CD4-positive, CD25-positive, alpha-beta regulatory T cell (primary cell): Measurements from ENCODE around the gene RUNX2. TPM values are rescaled to one million over a fixed set of nuclear protein-coding genes. Genes with fewer than 3 reads are reported as not detected.

Source experiments
- ATAC-seq, 2 donors: fragments of 150-1000 bp; cut with Tn5 transposase; one replicate each; pipeline ENCODE4 v1.10.0; 2021; ENCODE audit warnings: low read depth in 2 of 2, moderate number of reproducible peaks in 2 of 2, moderate library complexity in 1 of 2
- DNase-seq, 3 donors: peaks; one replicate each; pipeline versions ENCODE4 v3.0.0 to v3.0.0-alpha.2; 2012 to 2022; ENCODE audit warnings: mixed read lengths in 1 of 3
- H3K27ac ChIP-seq: one replicate; pipeline ENCODE4 v1.7.0; 2013; ENCODE audit warnings: mild to moderate bottlenecking, low read length; ENCODE audit not compliant: insufficient read depth, poor library complexity, severe bottlenecking
- H3K27me3 ChIP-seq: one replicate; pipeline ENCODE4 v1.7.0; 2013; ENCODE audit warnings: low read length; ENCODE audit not compliant: control insufficient read depth, insufficient read depth
- H3K36me3 ChIP-seq: one replicate; pipeline ENCODE4 v1.7.0; 2013; ENCODE audit warnings: mild to moderate bottlenecking, low read length, moderate library complexity; ENCODE audit not compliant: control insufficient read depth, insufficient read depth
- H3K4me1 ChIP-seq: 2 replicates; pipeline ENCODE4 v1.7.0; 2013; ENCODE audit warnings: mild to moderate bottlenecking, low read length; ENCODE audit not compliant: insufficient read depth, control insufficient read depth, poor library complexity, severe bottlenecking
- H3K4me3 ChIP-seq: one replicate; pipeline ENCODE4 v1.7.0; 2013; ENCODE audit warnings: low read depth, mild to moderate bottlenecking, low read length, moderate library complexity
- H3K9me3 ChIP-seq, 2 experiments: 1 replicate in 1 of 2; 2 replicates in 1 of 2; pipeline ENCODE4 v1.7.0; 2013; ENCODE audit warnings: low read length in 2 of 2, mild to moderate bottlenecking in 1 of 2, moderate library complexity in 1 of 2; ENCODE audit not compliant: control insufficient read depth in 2 of 2
- H3K27ac Mint-ChIP-seq, 3 donors: one replicate each; pipeline ENCODE4 v1.8.0; 2020 to 2022; ENCODE audit warnings: mild to moderate bottlenecking in 3 of 3, mixed read lengths in 3 of 3, moderate library complexity in 2 of 3
- H3K27me3 Mint-ChIP-seq: one replicate; pipeline ENCODE4 v1.8.0; 2022; ENCODE audit warnings: mild to moderate bottlenecking, mixed read lengths
- H3K36me3 Mint-ChIP-seq: one replicate; pipeline ENCODE4 v1.8.0; 2020; ENCODE audit warnings: mixed read lengths
- H3K4me1 Mint-ChIP-seq, 4 donors: one replicate each; pipeline ENCODE4 v1.8.0; 2020 to 2022; ENCODE audit warnings: mixed read lengths in 4 of 4, mild to moderate bottlenecking in 1 of 4
- H3K4me3 Mint-ChIP-seq, 4 donors: one replicate each; pipeline ENCODE4 v1.8.0; 2020 to 2022; ENCODE audit warnings: mild to moderate bottlenecking in 4 of 4, mixed read lengths in 4 of 4, moderate library complexity in 3 of 4
- H3K9me3 Mint-ChIP-seq, 7 donors: one replicate each; pipeline ENCODE4 v1.8.0; 2020 to 2022; ENCODE audit warnings: mixed read lengths in 7 of 7, mild to moderate bottlenecking in 3 of 7, moderate library complexity in 2 of 7
- polyA plus RNA-seq, 4 donors: library from polyadenylated mRNA; unstranded; fragments of 300-500 nt; fragmentation: Illumina TruSeq; gene quantifications; one replicate each; pipeline ENCODE4 v1.2.3, GENCODE V29; 2021
- total RNA-seq: library from RNA; stranded (reverse); gene quantifications from one replicate; pipeline ENCODE4 v1.2.3, GENCODE V29; 2022

RUNX2 gene
- total and polyA plus RNA-seq, 5 donors from 2014 or later = 5.3 to 30.0 (median 5.5) TPM

DNA sequence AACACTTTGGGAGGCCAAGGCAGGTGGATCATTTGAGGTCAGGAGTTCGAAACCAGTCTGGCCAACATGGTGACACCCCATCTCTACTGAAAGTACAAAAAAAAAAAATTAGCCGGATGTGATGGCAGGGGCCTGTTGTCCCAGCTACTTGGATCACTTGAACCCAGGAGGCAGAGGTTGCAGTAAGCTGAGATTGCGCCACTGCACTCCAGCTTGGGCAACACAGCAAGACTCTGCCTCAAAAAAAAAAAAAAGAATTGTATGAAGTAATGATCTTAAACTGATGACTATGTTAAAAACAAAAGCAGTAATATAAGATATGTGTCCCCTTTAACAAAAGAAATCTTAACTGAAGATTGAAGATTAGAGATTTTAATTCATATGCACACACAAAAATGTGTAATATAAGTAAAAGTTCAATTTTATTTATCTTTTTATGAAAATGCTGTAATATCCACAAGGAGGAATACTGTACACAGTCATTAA is 29.0 kb upstream of the RUNX2 start:
- H3K36me3 ChIP-seq = no peaks in the 10 kb centered on the region
- Mint-ChIP-seq H3K36me3 (peaks cover 5% of the 10 kb centered on the region), H3K27me3 (peaks cover 5% of the 10 kb centered on the region), H3K9me3 (peaks cover 0 to 1% (median 0%) of the 10 kb centered on the region in 7 donors), H3K27ac (no peak overlapping the region), H3K4me3 (no peak overlapping the region), H3K4me1 (peaks cover 3 to 17% (median 9%) of the 10 kb centered on the region in 4 donors)
- ATAC-seq = no peak
- DNase-seq = no peak
- no peak overlapping the region for H3K27ac ChIP-seq
- no peak overlapping the region for H3K4me3 ChIP-seq
- no peaks in the 10 kb centered on the region for H3K27me3 ChIP-seq
- peaks cover 1% of the 10 kb centered on the region for H3K4me1 ChIP-seq
- H3K9me3 ChIP-seq = no peaks in the 10 kb centered on the region

DNA sequence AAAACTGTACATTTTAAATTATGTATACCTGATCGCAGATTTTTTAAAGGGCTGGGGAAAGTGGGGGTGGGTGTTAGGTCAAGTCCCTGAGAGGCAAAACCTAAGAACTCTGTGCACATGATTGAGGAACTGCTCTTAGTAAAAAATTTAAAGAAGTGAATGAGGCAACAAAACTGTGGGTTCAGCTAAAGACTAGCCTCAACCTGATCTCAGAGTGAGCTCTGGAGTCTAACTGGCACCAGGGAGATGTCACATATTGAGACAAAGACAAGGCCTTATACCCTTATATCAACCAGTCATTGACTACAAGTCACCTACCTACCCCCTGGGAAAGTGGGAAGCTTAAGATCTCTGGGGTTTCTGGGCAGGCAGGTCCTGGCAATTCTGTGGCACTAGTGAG is 27.4 kb upstream of the RUNX2 start:
- Histone ChIP-seq H3K36me3 (no peaks in the 10 kb centered on the region), H3K9me3 (no peaks in the 10 kb centered on the region), H3K27me3 (no peaks in the 10 kb centered on the region), H3K4me3 (no peak overlapping the region), H3K27ac (no peak overlapping the region), H3K4me1 (no peaks in the 10 kb centered on the region)
- DNase-seq (no peak), ATAC-seq (no peak)
- Mint-ChIP-seq H3K27ac (peak overlapping the region in 1 of 3 donors; percentile 38), H3K4me3 (no peak overlapping the region), H3K4me1 (peaks cover 0 to 9% (median 3%) of the 10 kb centered on the region in 4 donors), H3K9me3 (peaks cover 0 to 4% (median 0%) of the 10 kb centered on the region in 7 donors), H3K36me3 (peaks cover 8% of the 10 kb centered on the region), H3K27me3 (no peaks in the 10 kb centered on the region)

DNA sequence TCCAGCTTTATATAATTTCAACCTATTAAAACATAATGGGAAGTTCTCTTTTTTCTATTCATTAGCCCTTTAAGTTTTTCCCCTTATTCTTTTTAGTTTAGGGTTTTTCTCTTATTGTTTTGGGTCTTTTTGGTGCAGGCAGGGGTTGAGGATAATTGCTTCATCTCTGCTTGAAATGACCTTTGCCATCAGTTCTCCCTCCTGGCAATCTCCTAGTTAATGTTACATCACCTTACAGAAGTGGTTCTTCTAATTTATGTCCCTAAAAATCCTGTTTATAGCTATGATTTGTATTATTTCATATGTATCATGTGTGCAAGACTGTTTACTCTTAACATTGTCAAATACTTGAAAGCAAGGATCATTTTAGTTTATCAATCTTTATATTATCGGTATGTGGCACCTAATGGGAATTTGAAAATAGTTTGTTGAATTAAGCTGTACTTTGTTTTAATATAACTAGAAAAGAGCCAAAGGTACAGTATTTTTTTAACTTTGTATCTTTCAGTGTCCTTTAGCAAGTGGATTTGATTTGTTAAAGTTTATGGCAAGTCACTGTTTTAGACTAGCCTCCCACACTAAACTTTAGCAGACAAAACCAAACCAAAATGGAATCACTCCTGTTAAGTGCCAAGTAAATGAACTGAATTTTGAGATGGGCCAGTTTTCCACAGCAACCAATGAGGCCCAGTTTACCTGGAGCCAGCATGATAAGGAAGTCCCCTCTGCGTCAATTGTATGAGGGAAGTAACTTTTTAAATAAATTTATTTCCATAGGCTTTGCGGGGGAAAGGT is 26.6 kb upstream of the RUNX2 start:
- Mint-ChIP-seq H3K27ac (no peak overlapping the region), H3K4me1 (peaks cover 0 to 9% (median 6%) of the 10 kb centered on the region in 4 donors), H3K9me3 (peaks cover 0 to 12% (median 0%) of the 10 kb centered on the region in 7 donors), H3K27me3 (no peaks in the 10 kb centered on the region), H3K4me3 (no peak overlapping the region), H3K36me3 (peaks cover 15% of the 10 kb centered on the region)
- Histone ChIP-seq H3K27me3 (no peaks in the 10 kb centered on the region), H3K36me3 (no peaks in the 10 kb centered on the region), H3K4me3 (no peak overlapping the region), H3K9me3 (peaks cover 0 to 3% of the 10 kb centered on the region in 2 experiments), H3K4me1 (no peaks in the 10 kb centered on the region), H3K27ac (no peak overlapping the region)
- DNase-seq (no peak), ATAC-seq (no peak)

DNA sequence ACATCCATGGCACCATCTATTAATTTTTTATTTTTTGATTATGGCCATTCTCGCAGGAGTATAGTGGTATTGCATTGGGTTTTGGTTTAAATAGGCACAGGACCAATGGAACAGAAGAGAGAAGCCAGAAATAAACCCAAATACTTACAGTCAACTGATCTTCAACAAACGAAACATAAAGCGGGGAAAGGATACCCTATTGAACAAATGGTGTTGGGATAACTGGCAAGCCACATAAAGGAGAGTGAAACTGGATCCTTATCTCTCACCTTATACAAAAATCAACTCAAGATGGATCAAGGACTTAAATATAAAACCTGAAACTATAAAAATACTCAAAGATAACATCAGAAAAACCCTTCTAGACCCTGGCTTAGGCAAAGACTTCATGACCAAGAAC is 25.3 kb upstream of the RUNX2 start:
- no peak overlapping the region for H3K4me3 ChIP-seq
- peaks cover 0 to 3% of the 10 kb centered on the region in 2 experiments for H3K9me3 ChIP-seq
- H3K9me3 Mint-ChIP-seq = peaks cover 0 to 12% (median 0%) of the 10 kb centered on the region in 7 donors
- H3K27me3 ChIP-seq = no peaks in the 10 kb centered on the region
- no peak overlapping the region for H3K27ac Mint-ChIP-seq
- H3K27ac ChIP-seq = no peak overlapping the region
- no peaks in the 10 kb centered on the region for H3K27me3 Mint-ChIP-seq
- no peaks in the 10 kb centered on the region for H3K36me3 ChIP-seq
- no peaks in the 10 kb centered on the region for H3K4me1 ChIP-seq
- H3K4me3 Mint-ChIP-seq = no peak overlapping the region
- peaks cover 0 to 7% (median 6%) of the 10 kb centered on the region in 4 donors for H3K4me1 Mint-ChIP-seq
- ATAC-seq (no peak), DNase-seq (no peak)
- peaks cover 15% of the 10 kb centered on the region for H3K36me3 Mint-ChIP-seq

DNA sequence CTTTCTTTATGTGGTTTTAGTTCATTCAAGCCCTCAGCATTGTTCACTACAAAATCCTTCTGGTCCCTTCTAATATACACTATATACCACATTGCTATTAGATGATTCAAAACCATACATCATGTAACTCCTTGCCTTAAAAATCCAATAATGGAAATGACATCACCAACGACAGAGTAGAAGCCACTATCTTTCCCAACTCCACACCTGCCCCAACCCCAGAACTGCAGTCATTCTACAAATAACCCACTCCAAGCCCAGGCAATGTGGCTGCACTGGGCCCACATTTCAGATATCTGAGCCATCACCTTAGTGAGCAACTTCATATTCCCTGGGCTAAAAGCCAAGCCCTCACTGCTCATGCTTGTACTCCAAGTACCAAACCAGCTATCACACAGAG is 22.6 kb upstream of the RUNX2 start:
- Mint-ChIP-seq H3K4me3 (peak overlapping the region in 1 of 4 donors; percentile 51), H3K27ac (peak overlapping the region in 1 of 3 donors; percentile 6), H3K36me3 (peaks cover 15% of the 10 kb centered on the region), H3K27me3 (no peaks in the 10 kb centered on the region), H3K9me3 (peaks cover 0 to 12% (median 0%) of the 10 kb centered on the region in 7 donors), H3K4me1 (peaks cover 15 to 27% (median 20%) of the 10 kb centered on the region in 4 donors)
- H3K9me3 ChIP-seq = peaks cover 0 to 3% of the 10 kb centered on the region in 2 experiments
- H3K27ac ChIP-seq = no peak overlapping the region
- H3K4me1 ChIP-seq = peaks cover 12% of the 10 kb centered on the region
- DNase-seq (no peak), ATAC-seq (no peak)
- H3K27me3 ChIP-seq = no peaks in the 10 kb centered on the region
- H3K4me3 ChIP-seq = no peak overlapping the region
- H3K36me3 ChIP-seq = no peaks in the 10 kb centered on the region

DNA sequence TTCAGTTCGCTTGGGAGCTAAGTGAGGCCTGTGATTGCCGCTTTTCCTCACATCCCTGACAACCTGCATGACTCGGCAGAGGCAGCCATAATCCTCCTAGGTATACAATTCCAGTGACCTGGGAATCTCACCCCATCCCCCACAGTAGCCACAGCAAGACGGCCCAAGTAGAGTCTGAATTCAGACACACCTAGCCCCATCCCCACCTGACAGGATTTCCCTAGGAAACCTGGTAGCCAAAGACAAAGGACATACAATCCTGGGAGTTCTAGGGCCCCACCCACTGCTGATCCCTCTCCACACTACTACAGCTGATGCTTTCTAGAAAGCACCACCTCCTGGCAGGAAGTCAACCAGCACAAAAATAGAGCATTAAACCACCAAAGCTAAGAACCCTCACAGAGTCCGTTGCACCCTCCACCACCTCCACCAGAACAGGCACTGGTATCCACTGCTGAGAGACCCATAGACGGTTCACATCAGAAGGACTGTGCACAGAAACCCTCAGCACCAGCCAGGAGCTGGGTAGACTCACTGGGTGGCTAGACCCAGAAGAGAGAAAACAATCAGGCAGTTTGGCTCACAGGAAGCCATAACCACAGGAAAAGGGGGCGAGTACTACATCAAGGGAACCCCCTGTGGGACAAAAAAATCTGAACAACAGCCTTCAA is 17.9 kb upstream of the RUNX2 start:
- DNase-seq = peak; percentile 2 to 67 (median 35)
- peaks cover 0 to 12% (median 1%) of the 10 kb centered on the region in 7 donors for H3K9me3 Mint-ChIP-seq
- no peaks in the 10 kb centered on the region for H3K27me3 Mint-ChIP-seq

DNA sequence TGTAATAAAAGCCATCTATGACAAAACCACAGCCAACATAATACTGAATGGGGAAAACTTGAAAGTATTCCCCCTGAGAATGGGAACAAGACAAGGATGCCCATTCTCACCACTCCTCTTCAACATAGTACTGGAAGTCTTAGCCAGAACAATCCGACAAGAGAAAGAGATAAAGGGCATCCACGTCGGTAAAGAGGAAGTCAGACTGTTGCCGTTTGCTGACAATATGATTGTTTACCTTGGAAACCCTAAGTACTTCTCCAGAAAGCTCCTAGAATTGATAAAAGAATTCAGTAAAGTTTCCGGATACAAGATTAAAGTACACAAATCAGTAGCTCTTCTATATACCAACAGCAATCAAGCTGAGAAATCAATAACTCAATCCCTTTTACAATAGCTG is 14.0 kb upstream of the RUNX2 start:
- Mint-ChIP-seq H3K27me3 (no peaks in the 10 kb centered on the region), H3K27ac (no peak overlapping the region), H3K4me1 (peaks cover 33 to 41% (median 36%) of the 10 kb centered on the region in 4 donors), H3K36me3 (no peaks in the 10 kb centered on the region), H3K4me3 (no peak overlapping the region), H3K9me3 (peaks cover 0 to 5% (median 1%) of the 10 kb centered on the region in 7 donors)
- H3K27ac ChIP-seq = no peak overlapping the region
- no peaks in the 10 kb centered on the region for H3K27me3 ChIP-seq
- no peaks in the 10 kb centered on the region for H3K9me3 ChIP-seq
- ATAC-seq (no peak), DNase-seq (no peak)
- H3K36me3 ChIP-seq = no peaks in the 10 kb centered on the region
- no peak overlapping the region for H3K4me3 ChIP-seq
- H3K4me1 ChIP-seq = peaks cover 17% of the 10 kb centered on the region

More for the DNA sequence above, 17.9 kb upstream of the RUNX2 start:
- peak overlapping the region; percentile 82 to 93 (median 92) for H3K27ac Mint-ChIP-seq
- Histone ChIP-seq H3K27me3 (no peaks in the 10 kb centered on the region), H3K4me1 (peaks cover 17% of the 10 kb centered on the region), H3K27ac (no peak overlapping the region), H3K9me3 (peaks cover 0 to 3% of the 10 kb centered on the region in 2 experiments), H3K36me3 (no peaks in the 10 kb centered on the region), H3K4me3 (peak overlapping the region; percentile 63)
- H3K4me1 Mint-ChIP-seq = peaks cover 36 to 54% (median 40%) of the 10 kb centered on the region in 4 donors
- H3K36me3 Mint-ChIP-seq = peaks cover 10% of the 10 kb centered on the region
- peak in 1 of 2 donors; percentile 60 for ATAC-seq
- H3K4me3 Mint-ChIP-seq = peak overlapping the region in 3 of 4 donors; percentile 66 to 85 (median 72)
